GM12878 (cell line): Measurements from ENCODE around the gene KIFC3. TPM values are rescaled to one million over a fixed set of nuclear protein-coding genes. Genes with fewer than 3 reads are reported as not detected.
A peak's percentile ranks its signal among the peaks of the same experiment; 100 is the strongest.

Experiments
- ATAC-seq: fragments of 200-7000 bp; cut with Tn5 transposase; 3 replicates; pipeline ENCODE4 v1.9.1; 2020; ENCODE audit warnings: mild to moderate bottlenecking, moderate library complexity
- BruUV-seq: library from RNA; stranded (reverse); fragments of 400-500 nt; replicated peaks from 2 replicates; lab custom pipeline; 2021; lab: Mats Ljungman, UMichigan
- CTCF ChIA-PET: fragments of 300-600 bp; sonication (Branson Sonifier 250); formaldehyde crosslinking; extraction: SDS; loops from one replicate; lab custom pipeline; 2021; ENCODE audit warnings: inconsistent platforms; lab: Yijun Ruan, JAX
- POLR2A ChIA-PET: fragments of 350-600 bp; formaldehyde crosslinking; extraction: SDS; loops from one replicate; lab custom pipeline; 2021; ENCODE audit warnings: inconsistent platforms; lab: Charles Lee
- RAD21 ChIA-PET: fragments of 300-600 bp; sonication (Branson Sonifier 250); formaldehyde crosslinking; loops from one replicate; lab custom pipeline; 2023; ENCODE audit warnings: antibody characterized with exemption; ENCODE audit not compliant: unreplicated experiment; lab: Charles Lee
- SMC1A ChIA-PET: fragments of 300-600 bp; sonication (Branson Sonifier 250); formaldehyde crosslinking; loops from one replicate; lab custom pipeline; 2023; ENCODE audit not compliant: unreplicated experiment, uncharacterized antibody; lab: Charles Lee
- DNase-seq: peaks from one replicate; pipeline ENCODE4 v3.0.0-alpha.2; 2011; ENCODE audit warnings: low read depth, low spot score
- FAIRE-seq: peaks from 3 replicates; lab custom pipeline; 2011; peaks lifted over from hg19 to GRCh38; lab: Jason Lieb, UNC
- H2AFZ ChIP-seq: 2 replicates; pipeline ENCODE4 v1.6.0; 2011; ENCODE audit warnings: low read depth, low read length, control low read depth; ENCODE audit not compliant: control insufficient read depth
- H3K27ac ChIP-seq: 2 replicates; pipeline ENCODE4 v1.5.1; 2011; ENCODE audit warnings: control low read depth; ENCODE audit not compliant: control insufficient read depth, insufficient read depth
- H3K27me3 ChIP-seq, 2 experiments: replicated peaks in 1 of 2; 2 replicates each; pipeline versions ENCODE4 v1.6.0 to v1.6.1; 2011; ENCODE audit warnings: low read length in 1 of 2; ENCODE audit not compliant: control insufficient read depth in 2 of 2, insufficient read depth in 2 of 2
- H3K36me3 ChIP-seq, 2 experiments: 2 replicates each; pipeline ENCODE4 v1.5.1; 2011; ENCODE audit warnings: low read length in 1 of 2; ENCODE audit not compliant: control insufficient read depth in 2 of 2, insufficient read depth in 2 of 2
- H3K4me1 ChIP-seq: 2 replicates; pipeline ENCODE4 v1.6.1; 2011; ENCODE audit warnings: mild to moderate bottlenecking, low read length, moderate library complexity, mixed read lengths; ENCODE audit not compliant: control insufficient read depth, insufficient read depth
- H3K4me2 ChIP-seq: 2 replicates; pipeline ENCODE4 v1.6.0; 2011; ENCODE audit warnings: control low read depth; ENCODE audit not compliant: control insufficient read depth, insufficient read depth
- H3K4me3 ChIP-seq: fragments of 200-600 bp; sonication (generic); 2 replicates; pipeline ENCODE4 v1.5.1; 2016
- H3K79me2 ChIP-seq: 2 replicates; pipeline ENCODE4 v1.6.0; 2011; ENCODE audit warnings: low read length; ENCODE audit not compliant: control insufficient read depth, insufficient read depth
- H3K9ac ChIP-seq: 2 replicates; pipeline ENCODE4 v1.8.0; 2011; ENCODE audit warnings: low read length, control low read depth, mixed read lengths; ENCODE audit not compliant: control insufficient read depth, insufficient read depth
- H3K9me3 ChIP-seq: replicated peaks from 3 replicates; pipeline ENCODE4 v1.5.1; 2011; ENCODE audit warnings: mild to moderate bottlenecking, low read length; ENCODE audit not compliant: control insufficient read depth, insufficient read depth
- H4K20me1 ChIP-seq: 2 replicates; pipeline ENCODE4 v1.6.0; 2011; ENCODE audit not compliant: control insufficient read depth, insufficient read depth
- CTCF ChIP-seq, 3 experiments: IDR thresholded peaks in 2 of 3; conservative IDR thresholded peaks in 1 of 3; 2 replicates each; pipeline ENCODE4 v1.5.1; 2011; ENCODE audit warnings: low read depth in 3 of 3, low read length in 3 of 3, mild to moderate bottlenecking in 3 of 3, control low read depth in 2 of 3, moderate library complexity in 2 of 3, inconsistent platforms in 1 of 3, mixed read lengths in 1 of 3; ENCODE audit not compliant: control insufficient read depth in 2 of 3, insufficient read depth in 1 of 3; ENCODE audit errors: extremely low read depth in 1 of 3
- IKZF2 ChIP-seq, 2 experiments: fragments of 450-650 bp; IDR thresholded peaks; 2 replicates each; pipeline ENCODE4 v1.6.1; 2017; ENCODE audit warnings: mild to moderate bottlenecking in 2 of 2, moderate library complexity in 2 of 2
- NFYA ChIP-seq: IDR thresholded peaks from 2 replicates; pipeline ENCODE4 v1.6.1; 2011; ENCODE audit warnings: low read depth, mild to moderate bottlenecking, low read length, improper control_type of control experiment, borderline replicate concordance
- POU2F2 ChIP-seq: IDR thresholded peaks from 3 replicates; pipeline ENCODE4 v1.6.1; 2011; ENCODE audit warnings: low read depth, mild to moderate bottlenecking, low read length, borderline replicate concordance
- RAD21 ChIP-seq: IDR thresholded peaks from 2 replicates; pipeline ENCODE4 v1.6.1; 2011; ENCODE audit warnings: mild to moderate bottlenecking, low read depth, low read length, moderate library complexity; ENCODE audit not compliant: insufficient read depth
- ZBTB40 ChIP-seq: fragments of 450-650 bp; IDR thresholded peaks from 2 replicates; pipeline ENCODE4 v1.6.1; 2016; ENCODE audit warnings: mild to moderate bottlenecking, moderate library complexity, borderline replicate concordance
- WGBS: methylation state at CpG from one replicate; pipeline ENCODE4 v1.1.6; 2016; ENCODE audit warnings: low lambda C conversion rate; ENCODE audit not compliant: insufficient replicate concordance, insufficient coverage; ENCODE audit errors: missing lambda C conversion rate; 5-methylcytosine and 5-hydroxymethylcytosine counted together
- in situ Hi-C: fragments of 300-500 bp; cut with MboI; formaldehyde crosslinking; loops from 9 replicates; pipeline ENCODE4 v1.14.3; 2018; ENCODE audit warnings: mixed read lengths
- intact Hi-C: fragments of 100-400 bp; cut with micrococcal nuclease; formaldehyde crosslinking; loops from one replicate; pipeline ENCODE4 v1.14.2; 2022; ENCODE audit not compliant: unreplicated experiment
- polyA plus RNA-seq, 11 experiments: library from polyadenylated mRNA; depleted of rRNA in 4 of 11; unstranded in 6 of 11; stranded (reverse) in 5 of 11; fragments of >200 nt; fragmentation: Nextera tagmentation in 4 of 11; fragmentation: Illumina TruSeq in 1 of 11; extraction: Ambion mirVana in 4 of 11; extraction: Trizol in 1 of 11; gene quantifications; 1 replicate in 1 of 11; 2 replicates in 10 of 11; pipeline versions ENCODE4 v1.2.1 to v1.2.3, GENCODE V29; 2011 to 2016; ENCODE audit warnings: inconsistent platforms in 2 of 11, missing spikeins in 2 of 11, low read depth in 1 of 11
- total RNA-seq, 4 experiments: library from RNA; depleted of rRNA in 3 of 4; stranded (reverse); fragments of >200 nt in 3 of 4; fragmentation: Illumina TruSeq in 1 of 4; extraction: Trizol in 1 of 4; gene quantifications; 2 replicates each; pipeline versions ENCODE4 v1.2.1 to v1.2.3, GENCODE V29; 2013 to 2021

The KIFC3 gene
- total and polyA plus RNA-seq, 10 of the 15 experiments (the other 5 are each of a cell fraction or from before 2014, with no cell fraction given), result 0.22 to 1.3 (median 0.26) TPM; not detected in 3

GRCh38 chr16:57775661-57776469, 26.4 kb downstream of the KIFC3 start:
- H3K27me3 ChIP-seq, result no peaks in the 10 kb centered on the region
- H3K4me3 ChIP-seq, result no peak overlapping the region
- CTCF ChIA-PET, result interaction anchor here (0.6 kb wide), 1 partner anchor 42 kb away, joined by 3 read pairs; no protein-coding TSS in a partner anchor
- POLR2A ChIA-PET, result no interaction called here
- SMC1A ChIA-PET, result interaction anchor here (1.0 kb wide), 1 partner anchor 325 kb away, joined by 3 read pairs; no protein-coding TSS in a partner anchor
- no peak overlapping the region for H3K9ac ChIP-seq
- peak; percentile 25; the same call in 1 of the 2 replicates for TF ChIP-seq RAD21
- no peak for TF ChIP-seq ZBTB40
- peak in 2 of 3 experiments; percentile 18 to 41; a peak in 3 of 6 replicates for TF ChIP-seq CTCF (IDR thresholded peaks at IDR 0.05 in 2 of 3, conservative IDR thresholded peaks at IDR 0.05 in 1 of 3; ENCODE audit: control insufficient read depth in 2 of 3, extremely low read depth in 1 of 3, insufficient read depth in 1 of 3, low read depth in 3 of 3, low read length in 3 of 3)
- no peak for TF ChIP-seq POU2F2
- TF ChIP-seq NFYA, result no peak
- no peak for TF ChIP-seq IKZF2 (IDR thresholded peaks at IDR 0.05)
- no peaks in the 10 kb centered on the region for H3K9me3 ChIP-seq
- FAIRE-seq (no peak), DNase-seq (no peak), ATAC-seq (peak; percentile 89)
- no peak overlapping the region for H3K27ac ChIP-seq
- H3K79me2 ChIP-seq, result no peaks in the 10 kb centered on the region
- in situ Hi-C loops, result no loop called here
- H4K20me1 ChIP-seq, result no peaks in the 10 kb centered on the region
- no peaks in the 10 kb centered on the region for H3K36me3 ChIP-seq
- H3K4me2 ChIP-seq, result no peak overlapping the region
- RAD21 ChIA-PET, result no interaction called here
- no peak overlapping the region for H2AFZ ChIP-seq
- intact Hi-C loops, result no loop called here
- no peaks in the 10 kb centered on the region for H3K4me1 ChIP-seq
- WGBS, result 38% methylated on average over 23 of the region's 23 CpGs
- no TSS peak for BruUV-seq
